Psoas muscle (tissue), 8 donors: ENCODE data around the gene ARHGEF4. TPM values are rescaled to one million over a fixed set of nuclear protein-coding genes. Genes with fewer than 3 reads are reported as not detected.

Experiments used
- ATAC-seq, 4 donors: fragments of 200-7000 bp; cut with Tn5 transposase; one replicate each; pipeline ENCODE4 v1.9.1; 2020; ENCODE audit warnings: moderate library complexity in 3 of 4, mild to moderate bottlenecking in 2 of 4
- DNase-seq, 2 donors: peaks; one replicate each; pipeline ENCODE4 v3.0.0-alpha.2; 2020
- H3K27ac ChIP-seq: fragments of 200-600 bp; one replicate; pipeline ENCODE4 v1.8.0; 2022
- H3K27me3 ChIP-seq, 3 donors: fragments of 200-600 bp in 1 of 3; one replicate each; pipeline versions ENCODE4 v1.6.1 to v1.8.0; 2013 to 2022; ENCODE audit warnings: low read length in 2 of 3, mild to moderate bottlenecking in 2 of 3, moderate library complexity in 1 of 3; ENCODE audit not compliant: insufficient read depth in 3 of 3
- H3K36me3 ChIP-seq, 2 donors: fragments of 200-600 bp in 1 of 2; one replicate each; pipeline versions ENCODE4 v1.6.1 to v1.8.0; 2013 to 2022; ENCODE audit warnings: low read depth in 1 of 2, mild to moderate bottlenecking in 1 of 2, moderate library complexity in 1 of 2; ENCODE audit not compliant: insufficient read depth in 1 of 2
- H3K4me1 ChIP-seq: fragments of 200-600 bp; one replicate; pipeline ENCODE4 v1.8.0; 2022
- H3K4me3 ChIP-seq: fragments of 200-600 bp; one replicate; pipeline ENCODE4 v1.8.0; 2022; ENCODE audit warnings: mild to moderate bottlenecking
- H3K9me3 ChIP-seq: fragments of 200-600 bp; one replicate; pipeline ENCODE4 v1.8.0; 2022
- WGBS, 3 donors: extraction: QIAGEN DNeasy Blood & Tissue Kit; methylation state at CpG; one replicate each; pipeline versions ENCODE4 v1.1.6 to v1.1.7; 2013; 5-methylcytosine and 5-hydroxymethylcytosine counted together
- intact Hi-C, 2 donors: fragments of 100-400 bp; cut with DNase I; formaldehyde crosslinking; loops; one replicate each; pipeline versions ENCODE4 v1.11.0 to v1.14.2; 2022
- polyA plus RNA-seq, 3 donors: library from polyadenylated mRNA; stranded (reverse); fragments of 200-250 nt; gene quantifications; one replicate each; pipeline ENCODE4 v1.2.3, GENCODE V29; 2013
- total RNA-seq, 4 donors: library from RNA; stranded (reverse); fragmentation: NEBNext Ultra II Directional in 2 of 4; extraction: Animal tissue kit (Norgen Biotek cat#: 25700) in 2 of 4; gene quantifications; one replicate each; pipeline versions ENCODE4 v1.2.1 to v1.2.4, GENCODE V29; 2021 to 2023
- TF ChIP-seq, protein P1 (sequence below): fragments of 200-600 bp; IDR thresholded peaks from one replicate; pipeline ENCODE4 v1.8.0; 2022; ENCODE audit warnings: antibody characterized with exemption
- donor health status: healthy with polysubstance abuse.
- donor health status: DM: no; HTN: no; CAD: no; lungs with moderate emphysema.
- donor health status: Bipolar disorder and iron deficiency.
- donor health status: healthy.
- donor health status: DM: yes; HTN: yes; CAD: no.
- donor health status: DM: no; HTN: no; CAD: no.
- donor health status: DM: no; HTN: no; CAD: no.
- donor health status: DM: yes; HTN: yes; CAD: no.

The ARHGEF4 gene
- total and polyA plus RNA-seq, 7 donors, result 0.63 to 6.9 (median 3.7) TPM

DNA sequence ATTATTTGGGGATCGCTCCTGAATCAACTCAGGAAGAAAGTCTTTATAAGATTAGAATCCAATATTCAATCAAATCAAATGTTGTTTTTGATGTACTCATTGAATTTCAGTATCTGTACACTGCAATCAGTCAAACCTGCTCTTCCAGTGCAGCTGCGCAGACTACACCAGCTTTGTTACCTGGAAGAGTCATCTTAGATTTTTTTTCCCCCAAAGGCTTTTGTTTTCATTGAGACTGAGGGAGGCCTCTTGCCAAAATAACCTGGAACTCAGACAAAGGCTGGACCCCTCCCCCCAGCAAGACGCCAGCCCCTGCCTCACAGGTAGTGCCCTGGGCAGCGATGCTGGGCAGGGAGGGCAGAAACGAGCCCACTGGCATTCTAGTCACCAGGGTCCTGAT lies 74.8 kb downstream of the ARHGEF4 start:
- Histone ChIP-seq H3K27me3 (peaks cover 4 to 15% (median 5%) of the 10 kb centered on the region in 3 donors), H3K4me3 (no peak overlapping the region), H3K36me3 (no peaks in the 10 kb centered on the region), H3K27ac (no peak overlapping the region), H3K9me3 (no peaks in the 10 kb centered on the region), H3K4me1 (no peaks in the 10 kb centered on the region)
- 78 to 81% (median 80%) methylated on average over 5 of the region's 5 CpGs for WGBS, 3 donors
- TF ChIP-seq, protein P1, sequence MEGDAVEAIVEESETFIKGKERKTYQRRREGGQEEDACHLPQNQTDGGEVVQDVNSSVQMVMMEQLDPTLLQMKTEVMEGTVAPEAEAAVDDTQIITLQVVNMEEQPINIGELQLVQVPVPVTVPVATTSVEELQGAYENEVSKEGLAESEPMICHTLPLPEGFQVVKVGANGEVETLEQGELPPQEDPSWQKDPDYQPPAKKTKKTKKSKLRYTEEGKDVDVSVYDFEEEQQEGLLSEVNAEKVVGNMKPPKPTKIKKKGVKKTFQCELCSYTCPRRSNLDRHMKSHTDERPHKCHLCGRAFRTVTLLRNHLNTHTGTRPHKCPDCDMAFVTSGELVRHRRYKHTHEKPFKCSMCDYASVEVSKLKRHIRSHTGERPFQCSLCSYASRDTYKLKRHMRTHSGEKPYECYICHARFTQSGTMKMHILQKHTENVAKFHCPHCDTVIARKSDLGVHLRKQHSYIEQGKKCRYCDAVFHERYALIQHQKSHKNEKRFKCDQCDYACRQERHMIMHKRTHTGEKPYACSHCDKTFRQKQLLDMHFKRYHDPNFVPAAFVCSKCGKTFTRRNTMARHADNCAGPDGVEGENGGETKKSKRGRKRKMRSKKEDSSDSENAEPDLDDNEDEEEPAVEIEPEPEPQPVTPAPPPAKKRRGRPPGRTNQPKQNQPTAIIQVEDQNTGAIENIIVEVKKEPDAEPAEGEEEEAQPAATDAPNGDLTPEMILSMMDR, result no peak
- ATAC-seq (no peak), DNase-seq (no peak)
- intact Hi-C loops, result no loop called here

DNA sequence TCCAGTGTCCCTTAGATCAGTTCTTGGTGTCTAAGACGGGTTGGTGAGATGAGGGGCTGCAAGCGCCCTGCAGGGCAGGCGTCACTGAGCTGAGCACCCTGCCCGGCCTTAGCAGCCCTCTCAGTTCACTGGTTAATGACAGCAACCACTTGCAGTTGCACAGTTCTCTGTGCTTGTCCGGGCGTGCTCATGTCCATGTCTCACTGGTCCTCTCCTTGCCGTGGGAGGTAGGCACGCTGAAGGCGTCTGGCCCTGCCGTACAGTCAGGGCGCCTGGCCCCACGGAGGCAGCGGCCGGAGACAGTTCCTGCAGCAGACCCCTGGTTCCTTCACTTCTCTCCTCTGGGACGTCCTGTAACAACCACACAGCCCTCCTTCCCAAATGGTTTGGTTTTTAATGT lies 75.3 kb downstream of the ARHGEF4 start:
- H3K4me1 ChIP-seq, result no peaks in the 10 kb centered on the region
- no peaks in the 10 kb centered on the region for H3K9me3 ChIP-seq
- peaks cover 4 to 20% (median 9%) of the 10 kb centered on the region in 3 donors for H3K27me3 ChIP-seq
- H3K4me3 ChIP-seq, result no peak overlapping the region
- TF ChIP-seq, protein P1, result no peak
- no peak for ATAC-seq
- H3K36me3 ChIP-seq, result no peaks in the 10 kb centered on the region
- H3K27ac ChIP-seq, result no peak overlapping the region
- intact Hi-C loops, result no loop called here
- no peak for DNase-seq
- 70 to 72% (median 71%) methylated on average over 15 of the region's 15 CpGs for WGBS, 3 donors

DNA sequence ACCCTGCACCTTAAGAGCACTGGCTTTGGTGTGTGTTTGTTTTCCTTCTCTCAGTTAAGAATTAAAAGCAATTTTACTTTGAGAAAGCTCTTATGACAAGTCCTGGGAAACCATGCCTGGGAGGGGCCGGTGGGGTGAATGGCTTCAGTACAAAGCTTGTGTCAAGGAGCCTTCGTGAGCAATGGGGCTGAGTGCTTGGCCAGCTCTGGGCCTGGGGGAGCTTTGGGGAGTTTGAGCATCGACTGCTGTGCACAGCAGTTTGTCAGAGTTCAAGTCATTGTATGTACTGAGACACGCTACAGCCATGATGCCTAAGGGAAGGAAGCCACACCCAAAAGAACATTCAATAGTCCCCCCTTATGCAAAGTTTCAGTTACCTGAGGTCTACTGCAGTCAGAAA lies 75.8 kb downstream of the ARHGEF4 start:
- H3K4me3 ChIP-seq, result no peak overlapping the region
- no peaks in the 10 kb centered on the region for H3K9me3 ChIP-seq
- no peak overlapping the region for H3K27ac ChIP-seq
- intact Hi-C loops, result no loop called here
- H3K36me3 ChIP-seq, result no peaks in the 10 kb centered on the region
- TF ChIP-seq, protein P1, result no peak
- no peaks in the 10 kb centered on the region for H3K4me1 ChIP-seq
- DNase-seq (no peak), ATAC-seq (no peak)
- H3K27me3 ChIP-seq, result peaks cover 4 to 24% (median 13%) of the 10 kb centered on the region in 3 donors
- WGBS, 3 donors, result 49 to 56% (median 51%) methylated on average over 4 of the region's 4 CpGs

DNA sequence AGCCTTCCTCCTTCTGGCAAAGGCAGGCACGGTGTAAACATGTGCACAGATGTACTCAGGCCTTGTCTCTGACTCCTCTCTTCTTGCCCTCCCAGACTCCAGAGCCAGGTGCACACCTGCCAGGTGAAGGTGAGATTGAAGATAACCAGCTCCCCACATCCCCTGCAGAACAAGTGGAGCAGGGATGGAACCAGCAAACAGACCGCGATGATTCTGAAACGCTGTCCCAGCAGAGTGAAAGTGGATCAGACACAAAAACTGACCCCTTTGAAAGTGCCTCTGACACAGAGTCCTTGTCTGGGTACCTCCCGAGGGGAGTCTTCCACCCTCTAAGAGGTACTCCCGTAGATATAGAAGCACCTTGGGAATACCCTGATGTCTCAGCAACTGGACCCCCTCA lies 77.2 kb downstream of the ARHGEF4 start:
- no peaks in the 10 kb centered on the region for H3K9me3 ChIP-seq
- H3K4me3 ChIP-seq, result no peak overlapping the region
- no peak overlapping the region for H3K27ac ChIP-seq
- DNase-seq, result no peak
- ATAC-seq, result no peak
- no peaks in the 10 kb centered on the region for H3K4me1 ChIP-seq
- intact Hi-C loops, result no loop called here
- TF ChIP-seq, protein P1, result no peak
- H3K27me3 ChIP-seq, result peaks cover 3 to 28% (median 13%) of the 10 kb centered on the region in 3 donors
- H3K36me3 ChIP-seq, result no peaks in the 10 kb centered on the region
- WGBS, 3 donors, result 86 to 90% (median 87%) methylated on average over 6 of the region's 6 CpGs

DNA sequence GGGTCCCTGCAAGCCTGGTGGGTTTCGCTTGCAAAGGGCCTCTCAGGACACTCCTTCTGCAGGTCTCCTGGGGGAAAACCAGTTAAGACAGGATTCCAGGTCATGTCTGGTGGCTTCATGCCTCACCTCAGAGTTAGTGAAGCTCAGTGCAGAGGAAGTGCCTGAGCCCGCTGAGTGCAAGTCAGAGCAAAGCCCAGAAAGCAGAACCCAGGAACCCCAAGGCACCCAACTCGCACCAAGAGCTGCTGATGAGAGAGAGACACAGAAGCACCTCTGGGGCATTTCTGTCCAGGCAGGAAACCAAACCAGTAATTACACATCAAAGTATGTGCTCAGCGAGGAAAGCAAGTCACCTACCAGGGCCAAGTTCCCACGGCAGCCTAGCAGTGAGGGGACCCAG lies 78.4 kb downstream of the ARHGEF4 start:
- no peak overlapping the region for H3K27ac ChIP-seq
- no peak overlapping the region for H3K4me3 ChIP-seq
- H3K4me1 ChIP-seq, result no peaks in the 10 kb centered on the region
- ATAC-seq (no peak), DNase-seq (no peak)
- no peaks in the 10 kb centered on the region for H3K9me3 ChIP-seq
- H3K27me3 ChIP-seq, result peaks cover 0 to 28% (median 13%) of the 10 kb centered on the region in 3 donors
- TF ChIP-seq, protein P1, result no peak
- intact Hi-C loops, result no loop called here
- WGBS, 3 donors, result 85 to 90% (median 89%) methylated on average over 5 of the region's 5 CpGs
- H3K36me3 ChIP-seq, result no peaks in the 10 kb centered on the region
